DMS53 (cell line): ENCODE results near the gene FAM107B.

Experiments used
- DNase-seq: peaks from one replicate; lab custom pipeline; 2025; lab: John Stamatoyannopoulos, UW

FAM107B gene

GRCh38 chr10:14692344-14693076 is 82.2 kb downstream of the FAM107B start:
- DNase-seq = no peak

GRCh38 chr10:14691359-14691758 is 83.3 kb downstream of the FAM107B start:
- no peak for DNase-seq

GRCh38 chr10:14688606-14689005 is 86.1 kb downstream of the FAM107B start:
- no peak for DNase-seq

GRCh38 chr10:14688189-14688588 is 86.5 kb downstream of the FAM107B start:
- DNase-seq = peak; percentile 82

- peak; percentile 96 for DNase-seq
Observed at GRCh38 chr10:14687340-14687739, 87.4 kb downstream of the FAM107B start.

GRCh38 chr10:14686356-14686755 is 88.3 kb downstream of the FAM107B start:
- DNase-seq = peak; percentile 52

- no peak for DNase-seq
Observed at GRCh38 chr10:14684354-14684753, 90.3 kb downstream of the FAM107B start.

GRCh38 chr10:14683256-14683655 is 91.4 kb downstream of the FAM107B start:
- DNase-seq = no peak

- DNase-seq = no peak
Observed at GRCh38 chr10:14681802-14682201, 92.9 kb downstream of the FAM107B start.

- DNase-seq = peak; percentile 86
Observed at GRCh38 chr10:14681305-14681704, 93.4 kb downstream of the FAM107B start.

GRCh38 chr10:14678637-14679036 is 96.1 kb downstream of the FAM107B start:
- no peak for DNase-seq

GRCh38 chr10:14676732-14677131 is 98.0 kb downstream of the FAM107B start:
- no peak for DNase-seq

- peak; percentile 88 for DNase-seq
Observed at GRCh38 chr10:14674376-14675050, 100.2 kb downstream of the FAM107B start.

GRCh38 chr10:14673189-14673861 is 101.4 kb downstream of the FAM107B start:
- DNase-seq = no peak

GRCh38 chr10:14671386-14671831 is 103.3 kb downstream of the FAM107B start:
- no peak for DNase-seq

GRCh38 chr10:14670551-14671240 is 104.0 kb downstream of the FAM107B start:
- DNase-seq = peak; percentile 32

GRCh38 chr10:14669576-14669975 is 105.1 kb downstream of the FAM107B start:
- DNase-seq = no peak

GRCh38 chr10:14667781-14668180 is 106.9 kb downstream of the FAM107B start:
- no peak for DNase-seq

GRCh38 chr10:14667280-14667679 is 107.4 kb downstream of the FAM107B start:
- no peak for DNase-seq

GRCh38 chr10:14665865-14666857 is 108.5 kb downstream of the FAM107B start:
- DNase-seq = no peak

GRCh38 chr10:14665304-14665703 is 109.4 kb downstream of the FAM107B start:
- DNase-seq = peak; percentile 90
